Esophagus squamous epithelium (tissue), 4 donors: Measurements from ENCODE around the gene AKR1C1.
"Not testable (repeated sequence)": the region's sequence is repeated elsewhere in the genome, so short reads cannot be mapped to it uniquely, and the experiment has no call there.

ENCODE experiments used
- CTCF ChIP-seq, 6 experiments: fragments of 450-650 bp in 4 of 6; fragments of 200-600 bp in 2 of 6; sonication (generic) in 2 of 6; IDR thresholded peaks; one replicate each; pipeline ENCODE4 v1.5.1; 2016 to 2019; ENCODE audit warnings: antibody characterized with exemption in 6 of 6, mild to moderate bottlenecking in 4 of 6, moderate library complexity in 4 of 6
- POLR2A ChIP-seq, 4 donors: fragments of 450-650 bp; IDR thresholded peaks; one replicate each; pipeline ENCODE4 v1.6.1; 2017; ENCODE audit warnings: antibody characterized with exemption in 4 of 4, mild to moderate bottlenecking in 4 of 4, moderate library complexity in 3 of 4

- not testable (repeated sequence) for TF ChIP-seq POLR2A, CTCF (IDR thresholded peaks at IDR 0.05)
Measured at GRCh38 chr10:4988000-4988641, 24.9 kb downstream of the AKR1C1 start.
